Activated naive CD4-positive, alpha-beta T cell treated with anti-CD3 and anti-CD28 coated beads, Interleukin-2, amount 50 U/mL, for 24 hours (primary cell): ENCODE data around the gene AZU1.

Source experiments
- H3K27ac Mint-ChIP-seq: one replicate; pipeline ENCODE4 v1.8.0; 2021; ENCODE audit warnings: mild to moderate bottlenecking, mixed read lengths
- H3K27me3 Mint-ChIP-seq: one replicate; pipeline ENCODE4 v1.8.0; 2021; ENCODE audit warnings: mixed read lengths
- H3K36me3 Mint-ChIP-seq: one replicate; pipeline ENCODE4 v1.8.0; 2021; ENCODE audit warnings: mixed read lengths
- H3K4me1 Mint-ChIP-seq: one replicate; pipeline ENCODE4 v1.8.0; 2021; ENCODE audit warnings: mixed read lengths
- H3K4me3 Mint-ChIP-seq: one replicate; pipeline ENCODE4 v1.8.0; 2021; ENCODE audit warnings: mild to moderate bottlenecking, mixed read lengths
- H3K9me3 Mint-ChIP-seq: one replicate; pipeline ENCODE4 v1.8.0; 2021; ENCODE audit warnings: mixed read lengths

AZU1 gene, protein sequence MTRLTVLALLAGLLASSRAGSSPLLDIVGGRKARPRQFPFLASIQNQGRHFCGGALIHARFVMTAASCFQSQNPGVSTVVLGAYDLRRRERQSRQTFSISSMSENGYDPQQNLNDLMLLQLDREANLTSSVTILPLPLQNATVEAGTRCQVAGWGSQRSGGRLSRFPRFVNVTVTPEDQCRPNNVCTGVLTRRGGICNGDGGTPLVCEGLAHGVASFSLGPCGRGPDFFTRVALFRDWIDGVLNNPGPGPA

DNA sequence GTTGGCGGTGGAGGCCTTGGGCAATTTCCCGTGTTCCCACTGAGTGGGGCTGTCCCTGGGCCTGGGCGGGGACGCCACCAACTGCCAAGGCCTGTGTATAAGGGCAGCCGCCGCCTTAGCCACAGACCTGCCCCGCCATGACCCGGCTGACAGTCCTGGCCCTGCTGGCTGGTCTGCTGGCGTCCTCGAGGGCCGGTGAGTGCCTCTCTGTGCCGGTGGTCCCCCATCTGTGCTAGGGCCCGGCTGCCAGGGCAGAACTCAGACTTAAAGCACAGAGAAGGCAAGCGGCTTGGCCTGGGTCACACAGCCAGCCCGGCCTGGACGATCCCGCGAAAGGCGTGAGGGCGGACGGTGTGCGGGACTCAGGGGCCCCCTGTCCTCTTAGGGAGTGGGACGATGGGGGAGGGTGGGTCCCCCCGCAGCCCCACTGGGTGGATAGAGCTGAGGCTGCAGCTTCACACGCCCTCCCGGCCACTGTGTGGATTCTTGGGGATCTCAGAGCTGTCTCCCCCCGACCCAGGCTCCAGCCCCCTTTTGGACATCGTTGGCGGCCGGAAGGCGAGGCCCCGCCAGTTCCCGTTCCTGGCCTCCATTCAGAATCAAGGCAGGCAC, at the start of gene AZU1:
TSS of gene AZU1 (plus strand) at position 128 of the 612 bp plus-strand sequence. CDS start at position 138, 10 bp downstream.
- no peaks in the 10 kb centered on the region for H3K36me3 Mint-ChIP-seq
- no peaks in the 10 kb centered on the region for H3K9me3 Mint-ChIP-seq
- H3K27ac Mint-ChIP-seq = no peak within 1 kb of the TSS
- H3K27me3 Mint-ChIP-seq = peaks cover 7% of the 10 kb centered on the region
- H3K4me3 Mint-ChIP-seq = no peak within 1 kb of the TSS
- H3K4me1 Mint-ChIP-seq = no peaks in the 10 kb centered on the region

GRCh38 chr19:778910-779653, 48.6 kb upstream of the AZU1 start:
- Mint-ChIP-seq H3K9me3 (no peaks in the 10 kb centered on the region), H3K4me1 (no peaks in the 10 kb centered on the region), H3K27me3 (no peaks in the 10 kb centered on the region), H3K36me3 (no peaks in the 10 kb centered on the region), H3K4me3 (no peak overlapping the region), H3K27ac (no peak overlapping the region)

DNA sequence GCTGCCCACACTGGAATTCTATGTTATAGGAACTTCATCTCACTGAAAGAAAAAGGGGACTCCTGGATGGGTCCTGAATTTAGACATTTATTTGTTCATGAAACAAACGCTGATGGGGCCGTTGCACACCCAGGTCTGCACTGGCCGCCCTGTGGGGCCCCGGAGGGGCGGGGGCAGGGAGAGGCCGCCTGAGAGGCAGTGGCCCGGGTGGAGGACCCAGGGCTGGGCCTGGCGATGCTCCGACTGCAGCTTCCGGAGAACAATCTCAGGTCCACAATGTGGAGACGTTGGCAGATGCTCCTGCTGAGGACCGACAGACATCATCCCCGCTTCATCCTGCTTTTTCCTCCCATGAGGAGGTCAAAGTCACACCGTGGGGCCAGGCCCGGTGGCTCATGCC, 46.7 kb upstream of the AZU1 start:
- Mint-ChIP-seq H3K4me3 (no peak overlapping the region), H3K36me3 (no peaks in the 10 kb centered on the region), H3K27ac (no peak overlapping the region), H3K27me3 (no peaks in the 10 kb centered on the region), H3K9me3 (no peaks in the 10 kb centered on the region), H3K4me1 (no peaks in the 10 kb centered on the region)

- Mint-ChIP-seq H3K36me3 (no peaks in the 10 kb centered on the region), H3K27me3 (no peaks in the 10 kb centered on the region), H3K4me3 (no peak overlapping the region), H3K9me3 (no peaks in the 10 kb centered on the region), H3K4me1 (no peaks in the 10 kb centered on the region), H3K27ac (no peak overlapping the region)
Measured at GRCh38 chr19:781800-782184, 45.8 kb upstream of the AZU1 start.

- Mint-ChIP-seq H3K36me3 (no peaks in the 10 kb centered on the region), H3K4me3 (no peak overlapping the region), H3K9me3 (no peaks in the 10 kb centered on the region), H3K27ac (no peak overlapping the region), H3K27me3 (no peaks in the 10 kb centered on the region), H3K4me1 (no peaks in the 10 kb centered on the region)
Measured at GRCh38 chr19:782185-782877, 45.3 kb upstream of the AZU1 start.

DNA sequence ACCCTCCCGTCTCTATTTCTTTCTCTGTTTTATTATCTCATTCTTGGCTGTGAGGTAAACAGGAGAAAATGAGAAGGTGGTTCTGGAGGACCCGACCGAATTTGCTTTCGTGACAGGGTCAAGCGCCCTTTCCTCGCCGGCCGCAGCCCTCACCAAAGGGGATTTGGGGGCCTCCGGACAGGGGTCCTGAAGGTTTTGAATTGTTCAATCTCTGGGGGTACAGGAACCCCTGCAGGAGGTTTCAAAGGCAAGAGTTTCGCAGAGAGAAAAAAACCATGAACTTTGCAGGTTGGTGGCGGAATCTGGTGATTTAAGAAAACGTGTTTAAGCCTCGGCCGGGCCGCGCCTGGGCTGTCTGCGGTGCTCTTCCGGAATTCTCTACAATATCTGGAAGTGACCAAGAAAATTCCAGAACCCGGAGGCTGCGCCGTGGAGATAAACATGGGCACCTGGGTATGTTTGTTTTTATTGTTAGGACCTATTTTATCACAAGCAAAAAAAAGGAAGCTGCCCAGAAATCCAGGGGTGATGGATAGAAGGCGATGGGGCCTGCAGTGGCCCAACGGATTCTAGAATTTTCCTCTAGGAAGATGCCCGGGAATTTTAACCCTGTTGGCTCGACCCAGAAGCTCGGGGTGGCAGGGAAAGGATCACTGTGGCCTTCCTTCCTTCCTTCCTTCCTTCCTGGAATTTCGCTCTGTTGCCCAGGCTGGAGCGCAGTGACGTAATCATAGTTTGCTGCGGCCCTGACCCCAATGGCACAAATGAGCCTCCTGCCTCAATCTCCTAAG, 44.6 kb upstream of the AZU1 start:
- H3K36me3 Mint-ChIP-seq = no peaks in the 10 kb centered on the region
- H3K27ac Mint-ChIP-seq = no peak overlapping the region
- H3K4me3 Mint-ChIP-seq = no peak overlapping the region
- H3K4me1 Mint-ChIP-seq = no peaks in the 10 kb centered on the region
- no peaks in the 10 kb centered on the region for H3K9me3 Mint-ChIP-seq
- no peaks in the 10 kb centered on the region for H3K27me3 Mint-ChIP-seq

- no peaks in the 10 kb centered on the region for H3K4me1 Mint-ChIP-seq
- H3K27ac Mint-ChIP-seq = no peak overlapping the region
- no peaks in the 10 kb centered on the region for H3K27me3 Mint-ChIP-seq
- no peaks in the 10 kb centered on the region for H3K36me3 Mint-ChIP-seq
- H3K4me3 Mint-ChIP-seq = no peak overlapping the region
- H3K9me3 Mint-ChIP-seq = no peaks in the 10 kb centered on the region
Measured at GRCh38 chr19:784541-784940, 43.1 kb upstream of the AZU1 start.

GRCh38 chr19:787536-787935, 40.1 kb upstream of the AZU1 start:
- Mint-ChIP-seq H3K4me1 (no peaks in the 10 kb centered on the region), H3K27ac (no peak overlapping the region), H3K27me3 (no peaks in the 10 kb centered on the region), H3K36me3 (no peaks in the 10 kb centered on the region), H3K4me3 (no peak overlapping the region), H3K9me3 (no peaks in the 10 kb centered on the region)

DNA sequence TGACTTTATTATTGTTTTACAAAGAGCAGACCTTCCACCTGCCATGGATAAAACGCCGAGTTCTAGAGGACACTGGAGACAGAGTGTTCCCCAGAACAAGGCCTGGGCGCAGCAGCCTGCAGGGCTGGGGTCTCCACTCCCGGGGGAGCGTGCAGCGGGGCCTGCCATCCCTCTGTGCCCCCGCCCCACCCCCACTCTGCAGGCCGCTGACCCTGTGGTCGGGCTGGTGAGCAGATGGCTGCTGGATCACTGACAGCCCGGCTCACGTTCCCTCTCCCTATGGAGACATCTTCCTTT, 39.0 kb upstream of the AZU1 start:
- no peaks in the 10 kb centered on the region for H3K27me3 Mint-ChIP-seq
- H3K36me3 Mint-ChIP-seq = no peaks in the 10 kb centered on the region
- no peak overlapping the region for H3K4me3 Mint-ChIP-seq
- no peaks in the 10 kb centered on the region for H3K9me3 Mint-ChIP-seq
- no peaks in the 10 kb centered on the region for H3K4me1 Mint-ChIP-seq
- H3K27ac Mint-ChIP-seq = no peak overlapping the region

DNA sequence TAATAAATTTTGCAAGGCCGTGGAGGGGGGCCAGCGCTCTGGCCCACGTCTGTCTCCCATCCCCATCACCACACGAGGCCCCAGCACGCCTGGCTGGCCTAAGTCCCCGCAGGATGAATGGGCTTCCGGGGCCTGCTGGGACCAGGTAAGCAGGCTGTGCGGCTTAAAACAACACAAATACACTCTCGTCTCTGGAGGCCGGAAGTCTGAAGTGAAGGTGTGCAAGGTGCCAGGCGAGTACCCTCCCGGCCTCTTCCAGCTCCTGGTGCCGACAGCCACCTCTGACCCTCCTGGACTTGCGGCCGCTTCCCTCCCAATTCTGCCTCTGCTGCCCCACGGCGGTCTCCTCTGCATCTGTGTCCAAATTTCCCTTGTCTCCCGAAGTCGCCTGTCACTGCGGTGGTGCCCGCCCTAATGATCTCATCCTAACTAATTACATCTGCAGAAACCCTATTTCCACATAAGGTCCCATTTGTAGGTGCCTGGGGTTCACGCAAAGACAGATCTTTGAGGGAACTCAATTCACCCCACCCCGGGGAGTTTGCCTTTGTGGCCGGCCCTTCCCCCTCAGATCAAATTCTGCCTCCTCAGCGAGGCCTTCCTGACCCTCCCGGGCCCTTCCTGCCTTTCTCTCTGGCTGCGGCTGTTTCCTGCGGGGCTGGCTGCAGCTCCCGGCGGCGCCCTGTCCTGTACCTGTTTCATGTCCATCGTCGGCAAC, 38.5 kb upstream of the AZU1 start:
- no peaks in the 10 kb centered on the region for H3K36me3 Mint-ChIP-seq
- H3K9me3 Mint-ChIP-seq = no peaks in the 10 kb centered on the region
- no peaks in the 10 kb centered on the region for H3K4me1 Mint-ChIP-seq
- no peak overlapping the region for H3K27ac Mint-ChIP-seq
- H3K27me3 Mint-ChIP-seq = no peaks in the 10 kb centered on the region
- no peak overlapping the region for H3K4me3 Mint-ChIP-seq

GRCh38 chr19:789701-790060, 38.0 kb upstream of the AZU1 start:
- Mint-ChIP-seq H3K36me3 (no peaks in the 10 kb centered on the region), H3K9me3 (no peaks in the 10 kb centered on the region), H3K4me1 (no peaks in the 10 kb centered on the region), H3K27ac (no peak overlapping the region), H3K4me3 (no peak overlapping the region), H3K27me3 (no peaks in the 10 kb centered on the region)

GRCh38 chr19:791007-791566, 36.5 kb upstream of the AZU1 start:
- Mint-ChIP-seq H3K36me3 (no peaks in the 10 kb centered on the region), H3K4me1 (no peaks in the 10 kb centered on the region), H3K27me3 (no peaks in the 10 kb centered on the region), H3K9me3 (no peaks in the 10 kb centered on the region), H3K4me3 (no peak overlapping the region), H3K27ac (no peak overlapping the region)

- Mint-ChIP-seq H3K27ac (peak overlapping the region; percentile 35), H3K4me3 (no peak overlapping the region), H3K4me1 (peaks cover 2% of the 10 kb centered on the region), H3K9me3 (no peaks in the 10 kb centered on the region), H3K27me3 (no peaks in the 10 kb centered on the region), H3K36me3 (no peaks in the 10 kb centered on the region)
Measured at GRCh38 chr19:791567-792305, 35.9 kb upstream of the AZU1 start.

DNA sequence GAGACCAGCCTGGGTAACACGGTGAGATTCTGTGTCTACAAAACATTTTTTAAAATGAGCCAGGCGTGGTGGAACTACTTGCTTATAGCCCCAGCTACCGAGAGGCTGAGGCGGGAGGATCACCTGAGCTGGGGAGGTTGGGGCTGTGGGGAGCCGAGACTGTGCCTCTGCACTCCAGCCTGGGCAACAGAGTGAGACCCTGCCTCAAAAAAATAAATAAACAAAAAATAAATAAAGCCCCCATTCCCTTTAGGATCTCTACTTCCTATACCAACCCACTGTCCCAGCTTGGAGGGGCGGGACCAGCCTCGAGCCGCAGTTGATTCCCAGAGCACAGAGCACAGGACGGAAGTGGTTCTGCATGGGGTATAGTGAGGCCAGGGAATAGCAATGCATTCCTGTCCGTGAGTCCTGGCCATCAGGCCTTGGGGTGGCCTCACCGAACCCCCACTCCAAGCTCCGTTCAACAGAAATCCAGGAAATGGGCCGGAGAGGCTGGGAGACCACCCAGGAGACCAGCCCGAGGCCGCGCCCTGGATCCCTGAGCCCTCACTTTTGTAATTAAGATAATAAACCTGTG, 35.2 kb upstream of the AZU1 start:
- H3K4me1 Mint-ChIP-seq = peaks cover 4% of the 10 kb centered on the region
- H3K36me3 Mint-ChIP-seq = no peaks in the 10 kb centered on the region
- no peaks in the 10 kb centered on the region for H3K9me3 Mint-ChIP-seq
- H3K27ac Mint-ChIP-seq = no peak overlapping the region
- H3K27me3 Mint-ChIP-seq = no peaks in the 10 kb centered on the region
- no peak overlapping the region for H3K4me3 Mint-ChIP-seq
